ENCODE measurements around the gene FCHSD2.

Gene FCHSD2

DNA sequence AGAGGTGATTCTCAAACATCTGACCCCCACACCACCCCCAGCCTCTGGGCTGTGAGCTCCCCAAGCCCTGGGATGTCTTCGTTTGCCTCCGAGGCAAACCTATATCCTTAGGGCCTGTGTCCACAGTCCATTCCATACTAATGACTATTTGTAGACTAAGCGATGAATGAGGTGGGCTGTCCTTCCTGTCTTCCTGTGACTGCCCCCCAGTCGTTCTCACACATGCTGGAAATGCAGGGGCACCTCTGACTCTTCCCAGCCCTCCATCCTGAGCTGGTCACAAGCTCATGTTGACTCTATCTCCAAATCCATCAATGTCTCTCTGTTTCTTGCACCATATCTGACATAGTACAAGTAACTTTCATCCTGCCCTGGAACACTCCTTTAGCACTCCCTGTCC lies 323.1 kb downstream of the FCHSD2 start:
- H3K9me3 ChIP-seq: no peaks in the 10 kb centered on the region
- H3K36me3 ChIP-seq: no peaks in the 10 kb centered on the region
- no peak for DNase-seq
- peaks cover 10% of the 10 kb centered on the region for H3K4me1 ChIP-seq
- H3K4me3 ChIP-seq (ENCODE audit: low read depth, low read length): no peak overlapping the region
- TF ChIP-seq, protein P1, sequence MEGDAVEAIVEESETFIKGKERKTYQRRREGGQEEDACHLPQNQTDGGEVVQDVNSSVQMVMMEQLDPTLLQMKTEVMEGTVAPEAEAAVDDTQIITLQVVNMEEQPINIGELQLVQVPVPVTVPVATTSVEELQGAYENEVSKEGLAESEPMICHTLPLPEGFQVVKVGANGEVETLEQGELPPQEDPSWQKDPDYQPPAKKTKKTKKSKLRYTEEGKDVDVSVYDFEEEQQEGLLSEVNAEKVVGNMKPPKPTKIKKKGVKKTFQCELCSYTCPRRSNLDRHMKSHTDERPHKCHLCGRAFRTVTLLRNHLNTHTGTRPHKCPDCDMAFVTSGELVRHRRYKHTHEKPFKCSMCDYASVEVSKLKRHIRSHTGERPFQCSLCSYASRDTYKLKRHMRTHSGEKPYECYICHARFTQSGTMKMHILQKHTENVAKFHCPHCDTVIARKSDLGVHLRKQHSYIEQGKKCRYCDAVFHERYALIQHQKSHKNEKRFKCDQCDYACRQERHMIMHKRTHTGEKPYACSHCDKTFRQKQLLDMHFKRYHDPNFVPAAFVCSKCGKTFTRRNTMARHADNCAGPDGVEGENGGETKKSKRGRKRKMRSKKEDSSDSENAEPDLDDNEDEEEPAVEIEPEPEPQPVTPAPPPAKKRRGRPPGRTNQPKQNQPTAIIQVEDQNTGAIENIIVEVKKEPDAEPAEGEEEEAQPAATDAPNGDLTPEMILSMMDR (IDR thresholded peaks at IDR 0.05; ENCODE audit: low read depth, low read length): no peak
- H3K27me3 ChIP-seq: no peaks in the 10 kb centered on the region

DNA sequence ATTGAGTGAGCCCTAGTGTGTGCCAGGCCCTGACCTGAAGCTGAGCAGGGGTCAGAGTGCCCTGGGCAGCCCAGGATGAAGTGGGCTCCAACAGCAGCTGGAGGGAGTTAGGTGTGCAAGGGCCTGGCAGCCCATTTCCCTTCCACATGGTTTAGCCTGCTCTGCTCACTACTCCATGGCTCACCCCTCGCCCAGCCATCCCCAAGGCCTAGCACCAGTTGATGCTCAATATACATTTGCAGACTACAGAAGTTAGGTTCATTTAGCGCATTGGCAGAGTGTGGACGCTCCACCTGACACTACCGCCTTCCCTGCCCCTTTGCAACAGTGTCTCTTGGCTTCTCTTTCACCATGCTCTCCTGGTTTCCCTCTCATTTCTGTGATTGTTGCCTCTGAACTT lies 324.2 kb downstream of the FCHSD2 start:
- Histone ChIP-seq H3K27me3 (no peaks in the 10 kb centered on the region), H3K9me3 (no peaks in the 10 kb centered on the region), H3K4me3 (ENCODE audit: low read depth, low read length) (no peak overlapping the region), H3K4me1 (peaks cover 10% of the 10 kb centered on the region), H3K36me3 (no peaks in the 10 kb centered on the region)
- TF ChIP-seq, protein P1 (IDR thresholded peaks at IDR 0.05; ENCODE audit: low read depth, low read length): no peak
- DNase-seq: no peak

DNA sequence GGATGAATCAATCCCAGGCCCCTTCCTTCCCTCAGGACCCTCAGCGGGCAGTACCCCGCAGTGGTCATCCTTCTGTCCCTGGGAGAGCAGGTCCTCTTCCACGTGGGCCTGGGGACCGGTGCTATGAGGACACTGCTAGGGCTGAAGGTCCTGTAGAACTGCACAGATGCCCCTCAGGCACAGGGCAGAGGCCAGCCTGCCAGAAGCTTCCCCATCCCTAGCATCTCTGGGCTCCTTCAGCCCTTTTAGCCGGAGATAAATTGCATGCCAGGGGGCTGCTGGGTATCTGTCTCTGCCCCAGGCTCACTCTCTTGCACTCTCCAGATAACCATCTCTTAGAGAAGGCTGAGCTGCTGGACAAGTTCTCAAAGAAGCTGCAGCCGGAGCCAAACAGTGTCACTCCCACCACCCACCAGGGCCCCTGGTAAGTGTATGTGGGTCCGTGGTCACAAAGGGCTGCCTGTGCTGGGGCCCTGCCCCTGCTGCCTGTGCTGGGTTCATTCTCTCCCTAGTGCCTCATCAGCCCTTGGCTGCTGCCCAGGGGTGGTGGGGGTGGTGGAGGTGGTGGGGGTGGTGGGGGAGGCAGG lies 325.6 kb downstream of the FCHSD2 start:
- Histone ChIP-seq H3K9me3 (no peaks in the 10 kb centered on the region), H3K36me3 (no peaks in the 10 kb centered on the region), H3K27me3 (no peaks in the 10 kb centered on the region), H3K4me3 (ENCODE audit: low read depth, low read length) (no peak overlapping the region), H3K4me1 (peaks cover 10% of the 10 kb centered on the region)
- peak; percentile 54 for DNase-seq
- TF ChIP-seq, protein P1 (IDR thresholded peaks at IDR 0.05; ENCODE audit: low read depth, low read length): no peak

DNA sequence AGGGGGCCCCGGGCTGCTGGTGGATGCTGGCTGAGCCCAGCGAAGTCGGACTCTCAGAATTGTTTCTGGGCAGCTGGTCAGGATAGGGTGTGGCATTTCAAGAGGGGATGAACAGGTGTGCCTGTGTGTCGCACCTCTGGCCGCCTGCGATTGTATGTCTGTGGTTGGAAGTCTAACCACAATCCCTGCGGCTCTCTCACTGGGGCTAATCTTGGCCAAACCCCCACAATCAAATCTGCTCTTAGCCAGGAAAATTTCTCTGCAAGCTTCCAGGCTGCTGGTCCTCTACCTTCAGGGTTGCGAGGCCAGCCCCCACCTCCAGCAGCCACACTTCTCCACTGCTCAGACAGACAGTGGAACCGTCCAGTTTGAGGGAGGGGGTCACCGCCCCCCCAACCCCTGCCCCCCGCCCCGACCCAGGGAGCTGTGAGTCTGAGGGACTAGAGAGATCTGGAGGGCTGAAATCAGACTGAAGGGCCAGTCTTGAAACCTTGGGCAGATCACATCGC lies 327.0 kb downstream of the FCHSD2 start:
- TF ChIP-seq, protein P1 (IDR thresholded peaks at IDR 0.05; ENCODE audit: low read depth, low read length): no peak
- Histone ChIP-seq H3K4me1 (peaks cover 10% of the 10 kb centered on the region), H3K9me3 (no peaks in the 10 kb centered on the region), H3K27me3 (no peaks in the 10 kb centered on the region), H3K4me3 (ENCODE audit: low read depth, low read length) (peak overlapping the region; percentile 88), H3K36me3 (no peaks in the 10 kb centered on the region)
- DNase-seq: no peak

DNA sequence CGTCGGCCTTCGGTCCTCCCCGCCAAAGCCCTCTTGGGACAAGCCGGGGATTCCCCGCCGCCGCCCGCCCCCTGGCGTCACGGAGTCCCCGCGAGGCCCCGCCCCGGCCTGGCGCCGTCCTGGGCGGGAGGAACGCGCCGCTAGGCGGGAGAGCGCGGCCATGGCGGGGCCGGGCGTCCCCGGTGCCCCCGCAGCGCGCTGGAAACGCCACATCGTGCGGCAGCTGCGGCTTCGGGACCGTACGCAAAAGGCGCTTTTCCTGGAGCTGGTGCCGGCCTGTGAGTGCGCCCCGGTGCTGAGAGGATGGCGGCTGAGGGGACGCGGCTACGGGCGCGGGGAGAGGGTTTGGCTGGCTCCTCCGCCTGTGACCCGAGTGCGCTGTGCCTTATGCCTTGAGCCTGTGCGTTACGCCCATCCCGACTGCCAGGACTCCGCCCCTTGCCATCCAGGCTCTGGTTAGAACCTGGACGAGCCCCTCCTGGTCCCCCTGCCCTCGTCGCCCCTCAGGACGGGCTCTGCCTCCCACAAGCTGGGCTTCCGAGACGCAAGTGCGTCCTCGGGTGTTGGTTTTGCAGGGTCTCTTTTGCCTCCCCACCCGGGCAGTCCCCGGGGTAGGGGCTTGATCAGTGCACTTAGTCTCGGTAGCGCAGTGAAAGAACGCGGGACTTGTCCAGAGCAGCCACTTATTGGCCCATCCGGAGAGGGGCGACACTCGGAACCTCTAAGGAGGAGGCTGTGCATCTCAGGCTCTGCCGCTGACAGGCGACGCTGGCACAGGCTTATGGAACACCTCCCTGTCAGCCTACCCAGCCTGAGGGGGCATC lies 327.6 kb downstream of the FCHSD2 start, which contains the start of gene ATG16L2:
Gene ATG16L2 (plus strand): TSS at position 126 of the 824 bp plus-strand sequence. CDS start 35 bp downstream, at position 161.
- DNase-seq: peak; percentile 93
- no peaks in the 10 kb centered on the region for H3K36me3 ChIP-seq
- H3K4me1 ChIP-seq: peaks cover 10% of the 10 kb centered on the region
- H3K4me3 ChIP-seq (ENCODE audit: low read depth, low read length): peak within 1 kb of the TSS; percentile 88
- H3K9me3 ChIP-seq: no peaks in the 10 kb centered on the region
- TF ChIP-seq, protein P1 (IDR thresholded peaks at IDR 0.05; ENCODE audit: low read depth, low read length): 0 out of 2 replicates have a peak, but pooled peaks have one; percentile 11
- no peaks in the 10 kb centered on the region for H3K27me3 ChIP-seq
